ENCODE measurements around the gene RAB3GAP1.

Gene RAB3GAP1

GRCh38 chr2:135150725-135151124 is 98.6 kb downstream of the RAB3GAP1 start:
- no peak for DNase-seq (ENCODE audit: low read depth, low spot score)

GRCh38 chr2:135151615-135152014 is 99.5 kb downstream of the RAB3GAP1 start:
- H3K4me3 ChIP-seq (ENCODE audit: low read length): no peak overlapping the region
- DNase-seq (ENCODE audit: low read depth, low spot score): no peak

More at GRCh38 chr2:135150725-135151124, 98.6 kb downstream of the RAB3GAP1 start:
- no peak overlapping the region for H3K4me3 ChIP-seq (ENCODE audit: low read length)

- no peak for DNase-seq (ENCODE audit: low read depth, low spot score)
- H3K4me3 ChIP-seq (ENCODE audit: low read length): no peak overlapping the region
Measured at GRCh38 chr2:135152361-135152760, 100.3 kb downstream of the RAB3GAP1 start.

GRCh38 chr2:135154962-135155361 is 102.9 kb downstream of the RAB3GAP1 start:
- no peak overlapping the region for H3K4me3 ChIP-seq (ENCODE audit: low read length)
- DNase-seq (ENCODE audit: low read depth, low spot score): no peak

- no peak for DNase-seq (ENCODE audit: low read depth, low spot score)
- H3K4me3 ChIP-seq (ENCODE audit: low read length): no peak overlapping the region
Measured at GRCh38 chr2:135157856-135158255, 105.8 kb downstream of the RAB3GAP1 start.

GRCh38 chr2:135159191-135159590 is 107.1 kb downstream of the RAB3GAP1 start:
- DNase-seq (ENCODE audit: low read depth, low spot score): no peak

GRCh38 chr2:135162377-135162776 is 110.3 kb downstream of the RAB3GAP1 start:
- no peak overlapping the region for H3K4me3 ChIP-seq (ENCODE audit: low read length)
- no peak for DNase-seq (ENCODE audit: low read depth, low spot score)

More at GRCh38 chr2:135159191-135159590, 107.1 kb downstream of the RAB3GAP1 start:
- no peak overlapping the region for H3K4me3 ChIP-seq (ENCODE audit: low read length)

GRCh38 chr2:135162786-135163185 is 110.7 kb downstream of the RAB3GAP1 start:
- DNase-seq (ENCODE audit: low read depth, low spot score): no peak
- no peak overlapping the region for H3K4me3 ChIP-seq (ENCODE audit: low read length)

GRCh38 chr2:135163306-135163705 is 111.2 kb downstream of the RAB3GAP1 start:
- DNase-seq (ENCODE audit: low read depth, low spot score): no peak

GRCh38 chr2:135163901-135164300 is 111.8 kb downstream of the RAB3GAP1 start:
- no peak overlapping the region for H3K4me3 ChIP-seq (ENCODE audit: low read length)
- no peak for DNase-seq (ENCODE audit: low read depth, low spot score)

More at GRCh38 chr2:135163306-135163705, 111.2 kb downstream of the RAB3GAP1 start:
- no peak overlapping the region for H3K4me3 ChIP-seq (ENCODE audit: low read length)

GRCh38 chr2:135164431-135164830 is 112.3 kb downstream of the RAB3GAP1 start:
- H3K4me3 ChIP-seq (ENCODE audit: low read length): no peak overlapping the region
- DNase-seq (ENCODE audit: low read depth, low spot score): no peak

- no peak for DNase-seq (ENCODE audit: low read depth, low spot score)
Measured at GRCh38 chr2:135167273-135167672, 115.2 kb downstream of the RAB3GAP1 start.

GRCh38 chr2:135168204-135168856 is 116.2 kb downstream of the RAB3GAP1 start:
- DNase-seq (ENCODE audit: low read depth, low spot score): no peak
- no peak overlapping the region for H3K4me3 ChIP-seq (ENCODE audit: low read length)

More at GRCh38 chr2:135167273-135167672, 115.2 kb downstream of the RAB3GAP1 start:
- no peak overlapping the region for H3K4me3 ChIP-seq (ENCODE audit: low read length)

- no peak overlapping the region for H3K4me3 ChIP-seq (ENCODE audit: low read length)
- peak; percentile 10 for DNase-seq (ENCODE audit: low read depth, low spot score)
Measured at GRCh38 chr2:135169900-135170753, 118.0 kb downstream of the RAB3GAP1 start.

- DNase-seq (ENCODE audit: low read depth, low spot score): no peak
- H3K4me3 ChIP-seq (ENCODE audit: low read length): no peak overlapping the region
Measured at GRCh38 chr2:135174049-135174809, 122.1 kb downstream of the RAB3GAP1 start.

GRCh38 chr2:135174810-135175093 is 122.7 kb downstream of the RAB3GAP1 start:
- H3K4me3 ChIP-seq (ENCODE audit: low read length): no peak overlapping the region
- DNase-seq (ENCODE audit: low read depth, low spot score): no peak

- H3K4me3 ChIP-seq (ENCODE audit: low read length): no peak overlapping the region
- DNase-seq (ENCODE audit: low read depth, low spot score): no peak
Measured at GRCh38 chr2:135175177-135175576, 123.1 kb downstream of the RAB3GAP1 start.

GRCh38 chr2:135179689-135180088 is 127.6 kb downstream of the RAB3GAP1 start:
- no peak overlapping the region for H3K4me3 ChIP-seq (ENCODE audit: low read length)
- no peak for DNase-seq (ENCODE audit: low read depth, low spot score)

GRCh38 chr2:135182190-135182589 is 130.1 kb downstream of the RAB3GAP1 start:
- H3K4me3 ChIP-seq (ENCODE audit: low read length): no peak overlapping the region
- DNase-seq (ENCODE audit: low read depth, low spot score): no peak

- DNase-seq (ENCODE audit: low read depth, low spot score): no peak
Measured at GRCh38 chr2:135182601-135183000, 130.5 kb downstream of the RAB3GAP1 start.

More at GRCh38 chr2:135182601-135183000, 130.5 kb downstream of the RAB3GAP1 start:
- no peak overlapping the region for H3K4me3 ChIP-seq (ENCODE audit: low read length)

All from Jurkat, Clone E6-1 (cell line).